Esophagus squamous epithelium (tissue), 5 donors: Measurements from ENCODE around the gene C12orf60. TPM values are rescaled to one million over a fixed set of nuclear protein-coding genes. Genes with fewer than 3 reads are reported as not detected.

Source experiments
- DNase-seq: peaks from one replicate; lab custom pipeline; 2025; lab: John Stamatoyannopoulos, UW
- H3K27ac ChIP-seq, 4 donors: fragments of 200-600 bp; sonication (generic); one replicate each; pipeline ENCODE4 v1.5.1; 2016 to 2019; ENCODE audit warnings: mild to moderate bottlenecking in 1 of 4
- H3K27me3 ChIP-seq, 4 donors: fragments of 200-600 bp; sonication (generic); 1 replicate in 3 of 4; 2 replicates in 1 of 4; pipeline versions ENCODE4 v1.5.1 to v1.6.0; 2017 to 2021; ENCODE audit warnings: antibody characterized with exemption in 1 of 4
- H3K36me3 ChIP-seq, 3 donors: fragments of 200-600 bp; sonication (generic); one replicate each; pipeline ENCODE4 v1.5.1; 2016 to 2019
- H3K4me1 ChIP-seq, 3 donors: fragments of 200-600 bp; sonication (generic); one replicate each; pipeline ENCODE4 v1.5.1; 2017 to 2019
- H3K4me3 ChIP-seq, 4 donors: fragments of 200-600 bp; sonication (generic); 1 replicate in 3 of 4; 2 replicates in 1 of 4; pipeline ENCODE4 v1.5.1; 2016 to 2019; ENCODE audit warnings: mild to moderate bottlenecking in 2 of 4, moderate library complexity in 1 of 4
- H3K9me3 ChIP-seq, 3 donors: fragments of 200-600 bp; sonication (generic); one replicate each; pipeline ENCODE4 v1.5.1; 2016 to 2019
- POLR2A ChIP-seq, 4 donors: fragments of 450-650 bp; IDR thresholded peaks; one replicate each; pipeline ENCODE4 v1.6.1; 2017; ENCODE audit warnings: antibody characterized with exemption in 4 of 4, mild to moderate bottlenecking in 4 of 4, moderate library complexity in 3 of 4
- WGBS, 2 donors: methylation state at CpG; one replicate each; pipeline ENCODE4 v1.1.5; 2018; 5-methylcytosine and 5-hydroxymethylcytosine counted together
- intact Hi-C: fragments of 100-400 bp; cut with DNase I; formaldehyde crosslinking; loops from one replicate; pipeline ENCODE4 v1.15.0; 2022
- total RNA-seq, 4 donors: library from RNA; depleted of rRNA; stranded (reverse); fragments of >200 nt; gene quantifications; one replicate each; pipeline ENCODE4 v1.1.0, GENCODE V29; 2016
- TF ChIP-seq, protein P1 (sequence below), 6 experiments: fragments of 450-650 bp in 4 of 6; fragments of 200-600 bp in 2 of 6; sonication (generic) in 2 of 6; IDR thresholded peaks; one replicate each; pipeline ENCODE4 v1.5.1; 2016 to 2019; ENCODE audit warnings: antibody characterized with exemption in 6 of 6, mild to moderate bottlenecking in 4 of 6, moderate library complexity in 4 of 6
- donor health status: DM: yes; HTN: yes; CAD: no.

The C12orf60 gene
- total RNA-seq, 4 donors from 2014 or later, result 0.15 to 2.6 (median 0.65) TPM

DNA sequence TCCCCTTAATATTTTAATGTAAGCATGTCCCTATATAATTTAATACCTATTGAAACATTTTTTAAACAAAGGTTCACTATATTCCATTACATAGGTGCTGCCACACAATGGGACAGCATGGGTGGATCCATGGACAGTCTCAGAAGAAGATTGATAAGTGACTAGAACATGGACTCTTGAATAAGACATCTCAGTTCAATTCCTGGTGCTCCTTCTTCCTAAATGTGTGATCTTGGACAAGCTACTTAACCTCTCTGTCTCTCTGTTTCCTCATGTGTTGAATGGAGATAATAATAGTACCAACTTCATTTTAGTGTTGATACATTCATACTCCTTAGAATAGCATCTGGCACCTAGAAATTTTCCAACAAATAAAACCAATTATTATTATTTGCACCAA lies 40.9 kb downstream of the C12orf60 start:
- Histone ChIP-seq H3K27ac (no peak overlapping the region), H3K9me3 (no peaks in the 10 kb centered on the region), H3K36me3 (no peaks in the 10 kb centered on the region), H3K27me3 (no peaks in the 10 kb centered on the region), H3K4me3 (no peak overlapping the region), H3K4me1 (peaks cover 0 to 41% (median 29%) of the 10 kb centered on the region in 3 donors)
- TF ChIP-seq POLR2A (IDR thresholded peaks at IDR 0.05), result no peak
- TF ChIP-seq, protein P1, sequence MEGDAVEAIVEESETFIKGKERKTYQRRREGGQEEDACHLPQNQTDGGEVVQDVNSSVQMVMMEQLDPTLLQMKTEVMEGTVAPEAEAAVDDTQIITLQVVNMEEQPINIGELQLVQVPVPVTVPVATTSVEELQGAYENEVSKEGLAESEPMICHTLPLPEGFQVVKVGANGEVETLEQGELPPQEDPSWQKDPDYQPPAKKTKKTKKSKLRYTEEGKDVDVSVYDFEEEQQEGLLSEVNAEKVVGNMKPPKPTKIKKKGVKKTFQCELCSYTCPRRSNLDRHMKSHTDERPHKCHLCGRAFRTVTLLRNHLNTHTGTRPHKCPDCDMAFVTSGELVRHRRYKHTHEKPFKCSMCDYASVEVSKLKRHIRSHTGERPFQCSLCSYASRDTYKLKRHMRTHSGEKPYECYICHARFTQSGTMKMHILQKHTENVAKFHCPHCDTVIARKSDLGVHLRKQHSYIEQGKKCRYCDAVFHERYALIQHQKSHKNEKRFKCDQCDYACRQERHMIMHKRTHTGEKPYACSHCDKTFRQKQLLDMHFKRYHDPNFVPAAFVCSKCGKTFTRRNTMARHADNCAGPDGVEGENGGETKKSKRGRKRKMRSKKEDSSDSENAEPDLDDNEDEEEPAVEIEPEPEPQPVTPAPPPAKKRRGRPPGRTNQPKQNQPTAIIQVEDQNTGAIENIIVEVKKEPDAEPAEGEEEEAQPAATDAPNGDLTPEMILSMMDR (IDR thresholded peaks at IDR 0.05), result no peak
- intact Hi-C loops, result no loop called here
- DNase-seq, result no peak

DNA sequence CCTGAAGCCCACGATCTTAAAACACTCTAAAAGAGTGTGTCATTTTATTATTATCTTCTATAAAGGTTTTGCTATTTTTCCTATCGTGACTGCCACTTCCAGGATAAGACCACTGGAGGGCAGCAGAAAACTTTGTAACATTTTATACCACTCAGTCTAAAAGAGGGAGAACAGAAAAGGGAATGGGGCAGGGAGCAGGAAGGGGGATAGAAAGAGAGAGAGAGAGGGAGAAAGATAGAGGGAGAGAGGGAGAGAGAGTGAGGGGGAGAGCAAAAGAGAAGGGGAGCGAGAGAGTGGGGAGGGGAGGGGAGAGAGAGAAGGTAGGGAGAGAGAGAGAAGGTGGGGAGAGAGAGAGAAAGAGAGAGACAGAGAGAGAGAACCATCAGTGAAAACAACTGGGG lies 41.9 kb downstream of the C12orf60 start:
- H3K27me3 ChIP-seq, result no peaks in the 10 kb centered on the region
- H3K27ac ChIP-seq, result peak overlapping the region in 1 of 4 donors; percentile 1
- DNase-seq, result no peak
- H3K36me3 ChIP-seq, result no peaks in the 10 kb centered on the region
- WGBS, 2 donors, result 5 to 12% methylated on average over 3 of the region's 3 CpGs
- intact Hi-C loops, result loop anchor here (5.0 kb wide), 2 partner anchors 152 to 377 kb away; partner anchors contain the start of gene RERG
- no peaks in the 10 kb centered on the region for H3K9me3 ChIP-seq
- peaks cover 0 to 46% (median 29%) of the 10 kb centered on the region in 3 donors for H3K4me1 ChIP-seq
- TF ChIP-seq, protein P1 (IDR thresholded peaks at IDR 0.05), result peak; percentile 52 to 87 (median 78)
- TF ChIP-seq POLR2A (IDR thresholded peaks at IDR 0.05), result no peak
- no peak overlapping the region for H3K4me3 ChIP-seq

DNA sequence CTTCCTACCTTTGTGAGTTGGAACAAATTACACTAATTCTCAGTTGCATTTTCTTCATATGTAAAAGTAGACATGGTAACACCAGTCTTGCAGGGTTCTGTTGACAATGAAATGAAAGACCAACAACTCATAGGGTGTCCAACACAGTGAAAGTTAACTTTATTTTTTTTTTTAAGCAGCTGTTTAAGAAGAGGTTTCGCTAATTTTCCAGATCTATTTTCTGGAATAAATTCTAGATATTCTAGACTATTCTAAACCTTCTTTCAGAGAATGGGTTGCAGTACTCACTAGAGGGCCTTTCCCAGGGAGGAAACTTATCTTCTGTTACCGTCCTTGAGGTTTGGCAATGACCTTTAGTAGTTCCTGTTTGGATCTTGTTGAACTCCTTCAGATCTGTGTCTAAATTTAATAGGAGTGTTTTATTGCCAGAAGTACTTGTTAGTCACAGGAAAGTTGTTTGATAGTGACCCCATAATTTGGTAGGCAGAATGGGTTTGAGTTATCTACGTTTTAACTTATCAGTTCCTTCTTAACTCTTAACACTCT lies 42.6 kb downstream of the C12orf60 start:
- intact Hi-C loops, result loop anchor here (5.0 kb wide), 2 partner anchors 151 to 376 kb away; partner anchors contain the start of gene RERG
- no peaks in the 10 kb centered on the region for H3K9me3 ChIP-seq
- H3K4me1 ChIP-seq, result peaks cover 0 to 51% (median 25%) of the 10 kb centered on the region in 3 donors
- H3K36me3 ChIP-seq, result no peaks in the 10 kb centered on the region
- H3K27ac ChIP-seq, result peak overlapping the region in 2 of 4 donors; percentile 1 to 10
- DNase-seq, result no peak
- WGBS, 2 donors, result 50 to 51% methylated on average over 3 of the region's 3 CpGs
- H3K27me3 ChIP-seq, result no peaks in the 10 kb centered on the region
- TF ChIP-seq, protein P1 (IDR thresholded peaks at IDR 0.05), result no peak
- no peak for TF ChIP-seq POLR2A (IDR thresholded peaks at IDR 0.05)
- H3K4me3 ChIP-seq, result no peak overlapping the region

DNA sequence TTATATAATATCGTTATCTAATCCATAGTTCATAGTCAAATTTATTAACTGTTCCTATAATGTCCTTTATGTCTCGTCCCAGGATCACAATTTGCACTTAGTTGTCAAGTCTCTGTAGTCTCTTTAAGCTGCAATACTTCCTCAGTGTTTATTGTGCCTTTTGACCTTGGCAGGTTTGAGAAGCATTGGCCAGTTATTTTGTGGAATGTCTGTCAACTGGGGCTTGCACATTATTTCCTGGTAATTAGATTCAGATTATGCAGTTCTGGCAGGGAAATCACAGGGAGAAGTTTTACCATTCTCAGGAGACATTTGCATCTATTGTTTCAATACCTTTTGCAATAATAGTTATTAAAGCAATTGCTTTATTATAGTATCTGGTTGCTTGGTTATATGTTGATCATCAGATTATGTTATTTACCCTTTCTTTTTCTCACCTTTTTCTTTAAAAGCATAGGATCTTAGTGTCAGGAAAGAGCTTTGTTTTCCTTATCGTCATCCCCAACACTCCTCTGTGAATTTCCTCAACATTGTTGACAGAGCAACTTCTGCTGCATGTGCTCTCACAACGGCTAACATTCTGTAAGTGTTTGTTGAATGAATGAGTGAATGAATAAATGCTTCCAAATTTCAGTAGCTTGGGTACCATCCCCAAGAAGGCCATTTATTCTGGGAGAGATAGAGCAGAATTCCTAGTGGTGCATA lies 43.6 kb downstream of the C12orf60 start:
- Histone ChIP-seq H3K36me3 (no peaks in the 10 kb centered on the region), H3K9me3 (no peaks in the 10 kb centered on the region), H3K27me3 (no peaks in the 10 kb centered on the region), H3K4me1 (peaks cover 0 to 42% (median 20%) of the 10 kb centered on the region in 3 donors), H3K27ac (no peak overlapping the region), H3K4me3 (no peak overlapping the region)
- no peak for DNase-seq
- TF ChIP-seq POLR2A (IDR thresholded peaks at IDR 0.05), result no peak
- TF ChIP-seq, protein P1 (IDR thresholded peaks at IDR 0.05), result no peak
- 60 to 72% methylated on average over 4 of the region's 4 CpGs for WGBS, 2 donors
- intact Hi-C loops, result loop anchor here (5.0 kb wide), 2 partner anchors 150 to 375 kb away; partner anchors contain the start of gene RERG

DNA sequence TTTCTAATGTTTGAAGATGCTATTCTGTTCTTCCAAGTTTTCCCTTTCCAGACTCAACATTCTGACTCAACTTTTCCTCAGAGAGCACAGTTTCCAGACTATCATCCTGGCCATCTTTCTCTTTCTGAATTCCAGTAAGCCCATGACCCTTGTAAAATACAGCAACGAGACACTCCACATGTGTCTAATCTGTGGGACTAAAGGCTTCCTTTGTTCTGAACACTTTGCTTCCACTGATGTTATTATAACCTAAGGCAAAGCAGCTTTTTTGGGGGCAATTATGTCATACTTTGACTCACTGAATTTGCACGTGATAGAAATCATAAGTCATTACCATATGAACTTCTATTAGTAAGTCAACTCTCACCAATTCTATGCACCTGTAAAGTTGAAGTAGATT lies 46.2 kb downstream of the C12orf60 start:
- WGBS, 2 donors, result 28 to 36% methylated on average over 2 of the region's 2 CpGs
- no peaks in the 10 kb centered on the region for H3K36me3 ChIP-seq
- H3K4me1 ChIP-seq, result peaks cover 0 to 38% (median 12%) of the 10 kb centered on the region in 3 donors
- no peak for DNase-seq
- intact Hi-C loops, result loop anchor here (5.0 kb wide), 2 partner anchors 148 to 373 kb away; partner anchors contain the start of gene RERG
- H3K27me3 ChIP-seq, result no peaks in the 10 kb centered on the region
- no peaks in the 10 kb centered on the region for H3K9me3 ChIP-seq
- TF ChIP-seq POLR2A (IDR thresholded peaks at IDR 0.05), result no peak
- TF ChIP-seq, protein P1 (IDR thresholded peaks at IDR 0.05), result no peak
- H3K27ac ChIP-seq, result peak overlapping the region in 1 of 4 donors; percentile 2
- no peak overlapping the region for H3K4me3 ChIP-seq
